Cardiac septum (tissue), 1 donor: Measurements from ENCODE around the gene TBC1D21. TPM values are rescaled to one million over a fixed set of nuclear protein-coding genes. Genes with fewer than 3 reads are reported as not detected.

Source experiments
- DNase-seq: peaks from one replicate; pipeline ENCODE4 v3.0.0-alpha.2; 2020; ENCODE audit warnings: low spot score
- intact Hi-C: fragments of 100-400 bp; cut with DNase I; formaldehyde crosslinking; loops from one replicate; pipeline ENCODE4 v1.14.0; 2022
- total RNA-seq: library from RNA; stranded (reverse); fragmentation: NEBNext Ultra II Directional; extraction: Animal tissue kit (Norgen Biotek cat#: 25700); gene quantifications from one replicate; pipeline ENCODE4 v1.2.1, GENCODE V29; 2021
- donor health status: DM: no; HTN: no; CAD: no.

TBC1D21 gene
- total RNA-seq, 1 donor from 2014 or later: not detected

DNA sequence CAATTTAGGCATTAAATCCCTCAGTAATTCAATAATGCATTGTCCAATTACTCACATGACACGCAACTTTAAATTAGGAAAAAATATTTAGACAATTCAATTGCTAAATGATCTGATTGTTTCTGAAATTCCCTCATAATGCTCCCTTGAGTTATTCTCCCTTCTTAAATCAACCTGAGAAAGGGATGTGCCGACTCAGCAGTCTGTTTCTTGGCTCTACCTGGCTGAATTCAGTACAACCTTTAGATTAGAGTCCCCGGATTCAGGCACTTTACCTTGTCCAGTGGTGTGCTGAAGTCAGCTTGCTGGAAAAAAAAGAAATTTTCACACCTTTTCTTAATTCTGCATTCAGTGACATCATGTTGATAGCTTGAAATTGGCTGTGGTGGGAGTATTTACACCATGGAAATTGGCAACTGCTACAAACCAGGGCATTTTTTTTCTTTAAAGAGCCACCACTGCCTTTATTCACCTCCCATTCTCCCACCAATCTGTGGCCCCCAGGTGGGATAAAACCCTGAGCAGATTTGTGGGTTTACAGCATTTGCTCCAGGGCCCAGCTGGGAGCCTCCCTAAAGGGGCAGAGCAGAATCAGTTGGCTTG lies 32.0 kb downstream of the TBC1D21 start:
- DNase-seq: no peak
- intact Hi-C loops: loop anchor here (5.0 kb wide), 1 partner anchor 193 kb away; no protein-coding TSS in a partner anchor

DNA sequence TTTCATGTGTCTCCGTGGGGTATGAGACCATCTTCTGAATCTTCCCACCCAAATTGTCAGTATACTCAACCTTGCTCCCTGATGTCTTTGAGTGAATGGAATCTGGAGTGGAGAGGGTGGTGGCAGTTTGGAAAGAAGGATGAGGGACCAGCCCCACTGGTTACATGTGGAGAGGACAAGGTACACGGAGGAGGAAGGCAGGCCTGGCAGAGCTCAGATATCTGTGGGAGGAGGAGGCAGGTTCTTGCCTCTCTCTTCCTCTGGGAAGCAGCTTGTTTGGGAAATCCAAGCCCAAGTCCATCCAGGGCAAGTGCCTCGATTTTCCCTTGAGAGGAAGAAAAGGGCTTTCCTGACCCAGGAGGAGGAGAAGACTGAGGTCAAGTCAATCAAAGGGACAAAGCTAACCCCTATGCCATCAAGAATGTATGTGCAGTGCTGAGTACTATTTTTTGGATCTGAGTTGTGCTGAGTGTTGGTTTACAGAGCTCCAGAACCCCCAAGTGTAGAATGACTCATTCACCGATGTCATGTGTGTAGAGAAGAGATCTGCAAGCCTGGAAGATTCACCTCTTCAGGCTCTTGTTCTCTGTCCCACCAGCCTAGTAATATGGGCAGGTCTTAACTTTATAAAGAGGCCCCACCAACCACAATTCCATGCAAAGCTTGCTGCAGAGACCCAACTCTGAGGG lies 33.1 kb downstream of the TBC1D21 start:
- no peak for DNase-seq
- intact Hi-C loops: loop anchor here (5.0 kb wide), 1 partner anchor 194 kb away; no protein-coding TSS in a partner anchor

DNA sequence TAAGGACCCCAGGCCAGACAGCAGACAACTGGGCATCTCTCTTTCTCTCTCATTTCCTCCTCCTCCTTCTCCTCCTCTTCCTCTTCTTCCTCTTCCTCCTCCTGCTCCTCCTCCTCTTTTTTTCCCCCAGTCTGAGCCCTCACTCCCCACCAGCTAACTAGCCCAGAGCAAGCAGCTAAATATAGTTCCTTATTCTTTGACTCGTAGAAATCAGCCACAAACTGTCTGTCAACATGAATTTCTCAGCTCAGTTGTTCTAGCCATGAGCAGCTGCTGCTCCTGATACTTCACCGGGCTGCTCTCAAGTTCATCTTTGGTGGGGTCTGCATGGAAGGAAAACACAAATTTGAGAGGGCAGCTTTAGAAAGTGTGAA lies 33.7 kb downstream of the TBC1D21 start:
- intact Hi-C loops: loop anchor here (5.0 kb wide), 1 partner anchor 195 kb away; no protein-coding TSS in a partner anchor
- no peak for DNase-seq

DNA sequence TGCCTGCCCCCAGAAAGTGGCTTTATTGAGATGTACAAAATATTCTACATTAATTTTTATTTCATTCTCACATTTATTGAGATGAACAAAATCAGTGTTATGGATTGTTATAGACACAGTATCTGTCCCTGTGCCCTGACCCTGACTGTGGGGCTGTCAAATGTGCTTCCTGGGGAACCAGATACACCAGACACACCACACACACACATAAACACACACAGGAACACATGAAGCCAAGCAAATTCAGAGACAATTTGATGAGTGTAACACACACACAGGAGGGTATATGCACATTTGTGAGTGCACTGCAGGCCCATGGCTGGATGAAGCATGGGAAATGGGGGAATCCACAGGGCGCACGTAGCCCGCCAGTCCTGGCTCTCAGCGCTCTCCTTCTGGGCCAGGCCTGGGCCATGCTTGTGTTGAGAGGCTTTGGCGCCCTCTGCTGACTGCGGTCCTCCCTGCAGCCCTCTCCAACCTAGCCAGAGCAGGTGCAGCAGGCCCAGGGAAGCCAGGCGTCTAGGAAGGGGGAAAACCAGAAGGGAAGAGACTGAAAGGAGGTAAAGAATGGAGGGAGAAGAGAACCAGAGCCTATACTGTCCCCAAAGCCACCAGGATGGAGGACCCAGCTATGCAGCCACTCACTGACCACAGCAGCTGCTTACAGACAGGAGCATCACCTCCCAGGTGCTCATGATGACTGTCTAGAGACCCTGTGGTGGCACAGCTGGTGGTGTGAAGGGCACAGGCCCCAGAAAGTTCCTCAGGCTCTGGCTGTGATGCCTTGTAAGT lies 34.9 kb downstream of the TBC1D21 start:
- intact Hi-C loops: loop anchor here (5.0 kb wide), 1 partner anchor 196 kb away; no protein-coding TSS in a partner anchor
- DNase-seq: peak; percentile 91

DNA sequence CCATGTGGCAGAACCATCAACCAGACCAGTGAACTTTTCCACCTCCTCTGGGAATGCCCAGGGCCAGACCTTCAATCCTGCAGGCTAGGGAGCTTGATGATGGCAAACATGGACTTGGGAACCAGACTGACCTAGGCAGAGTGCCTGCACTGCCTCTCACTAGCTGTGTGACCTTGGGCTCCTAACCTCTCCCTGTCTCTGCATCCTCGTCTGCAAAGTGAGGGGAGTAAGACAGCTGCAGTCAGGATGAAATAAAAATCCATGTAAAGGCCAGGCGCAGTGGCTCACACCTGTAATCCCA lies 35.4 kb downstream of the TBC1D21 start:
- DNase-seq: no peak
- intact Hi-C loops: loop anchor here (5.0 kb wide), 1 partner anchor 196 kb away; no protein-coding TSS in a partner anchor

DNA sequence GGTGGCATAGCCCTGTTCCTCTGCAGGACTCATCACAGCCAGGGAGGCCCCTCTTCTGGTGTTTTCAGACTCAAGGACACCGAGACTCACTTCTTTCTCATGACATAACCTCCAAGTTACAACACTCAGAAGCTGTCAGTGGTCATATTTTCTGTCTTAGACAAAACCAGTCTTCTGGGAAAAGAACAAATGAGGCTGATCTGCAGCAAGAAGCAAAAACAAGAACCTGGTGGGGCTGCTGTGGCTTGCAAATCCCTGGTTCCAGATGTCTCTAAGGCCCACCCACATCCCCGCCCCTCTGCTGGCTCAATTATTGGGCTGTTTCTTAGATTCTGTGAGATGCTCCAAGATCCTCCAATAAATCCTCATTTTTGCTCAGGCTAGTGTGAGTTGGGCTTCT lies 36.3 kb downstream of the TBC1D21 start:
- DNase-seq: no peak
- intact Hi-C loops: loop anchor here (5.0 kb wide), 1 partner anchor 197 kb away; no protein-coding TSS in a partner anchor

DNA sequence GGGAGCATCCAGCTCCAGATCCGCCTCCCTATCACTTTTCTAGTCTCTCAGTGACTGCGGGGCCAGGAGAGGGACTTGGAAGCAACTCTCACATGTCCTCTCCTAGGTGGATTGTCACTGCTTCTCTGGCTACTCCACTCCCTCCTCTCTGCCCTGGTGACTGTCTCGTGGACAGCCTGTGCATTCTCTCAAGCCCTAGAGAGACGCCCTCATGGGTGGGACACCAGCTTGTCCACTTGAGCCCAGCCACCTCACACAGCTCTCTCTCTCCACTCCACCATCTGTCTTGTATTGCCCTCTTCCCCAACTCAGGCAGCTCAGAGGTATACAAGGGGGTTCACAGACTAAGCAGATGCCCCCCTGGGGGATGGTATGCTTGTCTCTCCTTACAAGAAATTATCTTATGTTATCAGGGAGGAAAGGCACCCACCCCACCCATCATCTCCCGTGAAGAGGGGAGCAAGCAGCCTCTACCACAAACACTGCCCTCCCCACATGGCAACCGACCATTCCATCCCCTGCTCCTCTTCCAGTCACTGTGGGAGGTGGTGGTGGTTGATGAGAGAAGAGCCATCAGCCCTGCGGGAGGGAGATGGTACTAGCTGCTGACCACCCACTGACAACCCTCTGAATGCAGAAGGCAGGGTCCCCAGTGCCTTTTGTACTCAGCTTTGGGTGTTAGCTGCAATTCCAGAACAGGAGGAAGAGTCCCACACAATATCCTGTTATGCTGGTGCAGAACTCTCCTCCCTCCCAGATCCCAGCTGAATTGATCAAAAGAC lies 37.3 kb downstream of the TBC1D21 start:
- DNase-seq: no peak

DNA sequence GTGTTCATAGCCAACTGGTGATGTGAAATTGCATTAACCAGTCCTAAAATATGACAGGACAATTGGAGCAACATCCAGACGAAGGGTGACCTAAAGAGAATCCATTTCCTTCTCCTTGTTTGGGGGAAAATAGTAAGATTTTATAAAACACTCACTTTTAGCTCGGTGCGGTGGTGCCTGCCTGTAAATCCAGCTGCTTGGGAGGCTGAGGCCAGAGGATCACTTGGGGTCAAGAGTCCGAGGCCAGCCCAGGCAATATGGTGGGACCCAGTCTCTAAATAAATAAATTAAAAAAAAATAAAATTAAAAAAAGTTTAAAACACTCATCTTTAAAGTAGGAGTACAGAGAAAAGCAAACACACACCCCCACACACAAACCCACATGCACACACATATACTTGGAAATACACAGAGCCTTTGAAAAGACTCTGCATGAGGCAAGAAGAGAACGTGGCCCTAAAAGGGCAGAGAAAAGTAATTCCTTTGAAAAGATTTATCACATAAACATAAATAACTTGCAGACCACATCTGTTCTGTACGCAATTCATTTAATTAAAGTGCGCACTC lies 38.7 kb downstream of the TBC1D21 start:
- DNase-seq: no peak
- intact Hi-C loops: no loop called here

More for the DNA sequence above, 37.3 kb downstream of the TBC1D21 start:
- intact Hi-C loops: no loop called here

DNA sequence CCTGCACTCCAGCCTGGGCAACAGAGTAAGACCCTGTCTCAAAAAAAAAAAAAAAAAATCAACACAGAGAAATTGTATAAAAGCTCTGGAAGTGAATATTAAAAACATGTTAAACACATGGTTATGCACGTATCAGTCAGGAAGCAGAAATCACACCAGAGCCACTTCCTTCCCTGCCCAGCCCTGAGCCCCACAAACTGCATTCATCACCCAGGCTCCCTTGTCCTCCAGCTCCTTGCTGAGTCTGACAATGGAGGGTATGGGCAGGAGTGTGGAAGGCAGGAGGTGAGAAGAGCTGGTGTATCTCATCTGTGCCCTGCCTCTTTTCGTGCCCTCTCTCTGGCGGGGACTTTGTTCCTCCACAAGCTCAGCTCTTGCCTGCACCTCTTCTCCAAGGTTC lies 40.8 kb downstream of the TBC1D21 start:
- intact Hi-C loops: no loop called here
- DNase-seq: no peak

DNA sequence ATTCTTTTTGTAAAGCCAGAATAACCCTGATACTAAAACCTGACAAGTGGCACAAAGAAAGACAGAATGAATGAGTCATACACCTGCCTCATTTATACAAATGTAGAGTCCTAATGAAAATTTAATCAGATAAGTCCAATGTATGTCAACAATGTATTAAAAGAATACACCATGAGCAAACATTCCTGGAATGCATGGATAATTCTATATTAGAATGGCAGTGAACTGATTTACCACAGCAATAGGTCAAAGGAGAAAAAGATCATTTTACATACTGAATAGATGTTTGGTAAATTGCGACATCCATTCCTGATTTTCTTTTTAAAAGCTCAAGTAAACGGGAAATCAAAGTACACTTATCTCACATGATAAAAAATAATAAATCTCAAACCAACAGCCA lies 41.7 kb downstream of the TBC1D21 start:
- no peak for DNase-seq
- intact Hi-C loops: no loop called here

DNA sequence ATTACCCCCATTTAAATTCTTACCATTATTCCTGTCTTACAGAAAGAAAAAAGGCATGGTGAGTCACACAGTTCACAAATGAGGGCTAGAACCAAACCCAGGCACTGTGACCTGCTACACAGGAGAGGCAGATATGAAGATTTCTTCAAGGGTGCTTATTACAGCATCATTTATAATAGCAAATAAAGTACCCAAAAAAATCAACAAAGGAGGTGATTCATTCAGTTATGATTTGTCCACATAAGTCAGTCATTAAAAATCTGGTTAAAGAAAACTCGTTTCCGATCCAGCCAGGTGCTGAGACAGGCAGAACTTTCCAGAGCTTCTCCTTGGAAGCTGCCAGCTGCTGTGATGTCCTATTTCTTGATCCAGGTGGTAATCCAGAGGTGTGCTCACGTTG lies 45.4 kb downstream of the TBC1D21 start:
- no peak for DNase-seq
- intact Hi-C loops: no loop called here

DNA sequence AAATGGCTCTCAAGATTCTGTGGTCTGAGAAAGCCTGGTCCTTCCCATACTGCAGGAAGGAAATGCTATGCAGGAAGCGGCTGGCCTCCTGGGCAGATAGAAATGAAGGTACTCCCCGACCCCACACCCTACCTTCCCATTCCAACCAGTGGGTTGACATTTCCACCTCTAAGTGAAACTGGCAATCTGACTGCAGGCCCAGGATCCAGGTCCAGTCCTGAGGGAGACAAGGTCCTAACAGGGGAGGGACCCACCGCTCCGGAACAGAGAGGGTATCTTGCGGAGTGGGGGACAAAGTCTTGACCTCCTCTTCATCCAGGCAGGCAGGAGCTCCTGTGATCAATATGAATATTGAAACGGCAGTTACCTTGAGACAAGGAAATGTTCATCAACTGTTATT lies 46.3 kb downstream of the TBC1D21 start:
- no peak for DNase-seq
- intact Hi-C loops: no loop called here

DNA sequence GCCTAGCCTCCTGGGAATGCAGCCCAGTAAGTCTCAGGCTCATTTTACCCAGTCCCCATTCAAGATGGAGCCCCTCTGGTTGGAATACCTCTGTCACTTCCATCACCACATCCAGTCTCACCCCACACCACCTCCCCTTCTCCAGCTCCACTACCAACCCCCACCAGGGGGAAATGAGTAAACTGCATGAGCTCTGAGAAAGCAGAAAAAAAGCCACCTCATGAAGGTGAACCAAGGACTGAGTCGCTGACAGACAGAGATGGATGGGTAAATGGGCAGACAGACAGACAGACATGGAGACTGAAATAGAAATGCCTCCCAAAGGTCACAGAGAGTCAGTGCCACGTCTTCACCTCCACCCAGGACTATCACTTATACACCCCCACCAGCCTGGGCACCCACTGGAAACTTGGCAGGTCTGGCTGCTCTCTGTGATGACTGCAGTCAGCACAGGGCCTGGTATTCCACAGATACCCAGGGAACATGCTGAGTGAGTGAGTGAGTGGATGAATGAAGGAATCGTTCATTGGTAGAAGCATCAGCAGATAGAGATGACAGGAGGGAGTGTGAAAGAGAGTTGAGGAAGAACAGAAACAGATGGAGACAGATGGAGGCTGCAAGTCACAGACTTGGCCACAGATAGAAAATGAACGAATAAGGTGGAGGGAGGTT lies 48.0 kb downstream of the TBC1D21 start:
- DNase-seq: no peak

DNA sequence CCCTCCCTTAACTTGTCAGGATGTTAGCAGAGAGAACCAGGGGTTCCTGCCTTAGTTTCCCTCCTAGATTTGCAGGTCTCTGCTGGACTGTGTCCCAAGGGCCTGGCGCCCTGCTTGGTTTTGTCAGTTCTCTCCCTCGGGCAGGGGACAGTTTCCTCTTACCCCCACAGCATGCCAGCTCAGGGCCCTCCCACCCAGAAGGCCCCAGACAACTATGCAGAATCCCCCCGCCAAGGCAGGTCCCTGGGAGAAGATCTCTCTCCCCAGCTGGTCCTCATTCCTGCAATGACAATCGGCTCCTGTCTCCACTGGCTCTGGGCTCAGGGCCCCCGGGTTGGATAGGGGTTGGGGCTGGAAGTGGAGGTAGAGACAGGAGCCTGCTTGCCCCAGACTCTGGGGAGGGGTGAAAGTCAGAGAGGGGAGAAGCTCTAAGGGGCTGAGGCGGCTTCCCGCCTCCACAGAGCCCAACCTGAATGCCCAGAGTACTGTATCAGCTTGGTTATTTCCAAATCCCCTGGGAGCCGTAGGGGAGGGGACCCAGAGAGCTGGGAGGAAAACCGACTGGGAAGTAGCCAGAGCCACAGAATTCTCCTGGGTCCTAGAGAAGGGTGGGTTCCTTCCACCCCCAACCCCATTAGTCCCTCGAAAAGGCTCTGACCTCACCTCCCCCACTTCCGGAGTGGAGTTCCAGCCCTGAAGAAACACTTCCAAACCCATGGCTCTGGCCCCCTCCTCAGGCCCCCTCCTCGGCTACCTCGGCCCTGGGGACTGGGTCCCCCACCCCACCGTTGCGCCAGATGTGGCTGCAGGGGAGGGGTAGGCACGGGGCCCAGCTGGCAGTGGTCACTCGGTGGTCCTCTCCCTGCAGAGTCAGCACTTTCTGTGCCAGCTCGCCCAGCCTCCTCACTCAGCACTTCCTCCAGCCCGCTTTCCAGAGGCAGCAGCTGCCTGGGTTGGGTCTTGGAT lies 49.1 kb downstream of the TBC1D21 start:
- intact Hi-C loops: no loop called here
- DNase-seq: no peak

More for the DNA sequence above, 48.0 kb downstream of the TBC1D21 start:
- intact Hi-C loops: no loop called here

DNA sequence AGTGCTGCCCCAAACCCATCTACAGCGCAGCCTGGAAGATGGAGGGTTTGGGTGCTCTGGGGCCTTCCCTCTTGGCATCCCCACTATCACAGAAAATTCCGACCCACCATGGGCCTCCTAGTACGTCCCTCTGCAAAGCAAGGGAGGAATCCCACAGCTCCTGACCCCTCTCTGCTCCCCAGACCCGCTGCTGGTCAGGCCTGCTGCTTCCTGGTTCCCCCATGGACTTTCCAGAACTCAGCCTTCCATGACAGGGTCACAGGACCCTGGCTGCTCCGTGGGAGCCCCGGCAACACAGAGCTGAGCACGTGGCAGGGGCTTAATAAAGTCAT lies 49.8 kb downstream of the TBC1D21 start:
- intact Hi-C loops: no loop called here
- no peak for DNase-seq

DNA sequence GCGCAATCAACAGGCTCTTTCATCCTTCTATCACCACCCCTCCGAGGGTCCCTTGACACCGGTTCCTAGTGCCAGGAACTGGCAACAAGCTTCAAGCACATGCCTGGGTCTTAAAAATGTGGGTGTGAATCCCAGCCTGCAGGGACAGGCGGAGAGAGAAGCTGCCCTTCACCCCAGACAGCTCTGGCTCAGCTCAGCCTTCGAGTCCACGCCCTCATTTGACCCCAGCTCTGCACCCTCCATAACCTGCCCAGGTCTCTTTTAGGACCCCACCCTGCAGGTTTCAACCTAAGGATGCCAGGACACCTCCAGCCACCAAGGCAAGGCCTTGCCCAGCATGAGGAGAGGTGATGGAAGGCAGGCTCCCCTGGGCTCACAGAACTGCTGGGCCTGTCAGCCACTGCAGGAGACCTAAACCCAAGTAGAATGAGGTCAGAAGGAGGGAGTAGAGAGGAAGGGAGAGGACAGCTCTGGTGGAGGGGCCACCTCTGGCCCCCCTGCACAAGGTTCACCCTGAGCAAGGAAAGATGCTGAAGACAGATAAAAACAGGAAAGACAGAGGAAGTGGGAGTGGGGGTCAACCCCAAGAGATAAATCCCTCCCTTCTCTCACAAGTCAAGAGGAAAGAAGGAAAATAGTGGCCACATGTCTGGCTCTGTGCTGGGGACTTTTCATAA lies 50.3 kb downstream of the TBC1D21 start:
- intact Hi-C loops: no loop called here
- DNase-seq: no peak

DNA sequence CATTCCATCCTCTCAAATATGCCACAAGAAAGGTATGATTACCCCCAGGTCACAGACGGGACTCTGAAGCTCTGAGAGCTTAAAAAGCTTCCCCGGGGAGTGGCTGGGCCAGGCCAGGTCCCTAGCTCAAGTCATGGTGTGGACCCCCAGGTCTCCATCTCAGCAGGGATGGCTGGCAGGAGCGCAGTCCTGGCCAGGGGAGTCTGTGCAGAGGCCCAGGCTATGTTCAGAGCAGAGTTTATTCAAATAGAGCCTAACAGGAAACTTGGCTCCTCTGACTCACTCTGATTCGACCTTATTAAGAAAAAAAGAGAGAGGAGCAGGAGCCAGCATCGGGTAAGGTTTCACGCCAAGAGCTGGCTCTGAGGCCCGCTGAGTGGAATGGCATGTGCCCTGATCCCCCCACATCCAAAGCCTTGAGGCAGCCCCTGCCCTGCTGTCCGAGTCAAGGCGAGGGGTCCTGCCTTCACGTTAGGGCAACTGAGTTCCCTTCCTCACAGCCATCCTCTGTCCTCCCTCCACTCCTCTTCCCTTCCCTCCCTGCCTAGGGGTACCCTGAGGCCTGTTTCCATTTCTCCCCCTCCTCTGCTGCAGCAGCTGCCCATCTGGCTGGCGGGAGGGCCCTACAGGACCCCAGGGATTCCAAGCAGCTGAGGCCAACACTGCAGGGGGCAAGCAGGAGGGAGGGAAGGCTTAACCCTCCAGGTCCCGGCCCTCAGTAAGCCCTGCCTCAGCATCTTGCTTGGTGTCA lies 51.0 kb downstream of the TBC1D21 start:
- no peak for DNase-seq
- intact Hi-C loops: no loop called here
